Mammary epithelial cell (primary cell): ENCODE results near the gene ANXA3.

Experiments used
- EZH2 ChIP-seq: IDR thresholded peaks from 2 replicates; pipeline ENCODE4 v1.6.1; 2012; ENCODE audit warnings: low read length, inconsistent platforms, borderline replicate concordance
- TF ChIP-seq, protein P1 (sequence below), 2 donors: IDR thresholded peaks in 1 of 2; conservative IDR thresholded peaks in 1 of 2; 2 replicates each; pipeline ENCODE4 v1.5.1; 2011 to 2012; ENCODE audit warnings: inconsistent platforms in 2 of 2, low read length in 2 of 2, mild to moderate bottlenecking in 2 of 2, control low read depth in 1 of 2, low read depth in 1 of 2; ENCODE audit not compliant: insufficient read depth in 1 of 2; ENCODE audit errors: extremely low read depth in 1 of 2

- TF ChIP-seq, protein P1, sequence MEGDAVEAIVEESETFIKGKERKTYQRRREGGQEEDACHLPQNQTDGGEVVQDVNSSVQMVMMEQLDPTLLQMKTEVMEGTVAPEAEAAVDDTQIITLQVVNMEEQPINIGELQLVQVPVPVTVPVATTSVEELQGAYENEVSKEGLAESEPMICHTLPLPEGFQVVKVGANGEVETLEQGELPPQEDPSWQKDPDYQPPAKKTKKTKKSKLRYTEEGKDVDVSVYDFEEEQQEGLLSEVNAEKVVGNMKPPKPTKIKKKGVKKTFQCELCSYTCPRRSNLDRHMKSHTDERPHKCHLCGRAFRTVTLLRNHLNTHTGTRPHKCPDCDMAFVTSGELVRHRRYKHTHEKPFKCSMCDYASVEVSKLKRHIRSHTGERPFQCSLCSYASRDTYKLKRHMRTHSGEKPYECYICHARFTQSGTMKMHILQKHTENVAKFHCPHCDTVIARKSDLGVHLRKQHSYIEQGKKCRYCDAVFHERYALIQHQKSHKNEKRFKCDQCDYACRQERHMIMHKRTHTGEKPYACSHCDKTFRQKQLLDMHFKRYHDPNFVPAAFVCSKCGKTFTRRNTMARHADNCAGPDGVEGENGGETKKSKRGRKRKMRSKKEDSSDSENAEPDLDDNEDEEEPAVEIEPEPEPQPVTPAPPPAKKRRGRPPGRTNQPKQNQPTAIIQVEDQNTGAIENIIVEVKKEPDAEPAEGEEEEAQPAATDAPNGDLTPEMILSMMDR (conservative IDR thresholded peaks at IDR 0.05 in 1 of 2, IDR thresholded peaks at IDR 0.05 in 1 of 2; ENCODE audit: extremely low read depth in 1 of 2, insufficient read depth in 1 of 2, low read depth in 1 of 2, low read length in 2 of 2) = no peak
- no peak for TF ChIP-seq EZH2
Observed at GRCh38 chr4:78606530-78607095, 55.0 kb downstream of the ANXA3 start.
